ENCODE results near the gene PIWIL1.

GRCh38 chr12:130342842-130343241 lies 5.2 kb downstream of the PIWIL1 start:
- TF ChIP-seq POLR2A (IDR thresholded peaks at IDR 0.05; ENCODE audit: low read depth, low read length) (no peak), POLR2AphosphoS5 (IDR thresholded peaks at IDR 0.05; ENCODE audit: low read depth, low read length) (no peak), TAF1 (IDR thresholded peaks at IDR 0.05; ENCODE audit: borderline replicate concordance, low read depth, low read length) (no peak)
